ENCODE results near the gene RASD2. TPM values are rescaled to one million over a fixed set of nuclear protein-coding genes. Genes with fewer than 3 reads are reported as not detected.

RASD2 gene
- total and polyA plus RNA-seq, 2 donors from 2014 or later, result 1.1 to 3.4 TPM

DNA sequence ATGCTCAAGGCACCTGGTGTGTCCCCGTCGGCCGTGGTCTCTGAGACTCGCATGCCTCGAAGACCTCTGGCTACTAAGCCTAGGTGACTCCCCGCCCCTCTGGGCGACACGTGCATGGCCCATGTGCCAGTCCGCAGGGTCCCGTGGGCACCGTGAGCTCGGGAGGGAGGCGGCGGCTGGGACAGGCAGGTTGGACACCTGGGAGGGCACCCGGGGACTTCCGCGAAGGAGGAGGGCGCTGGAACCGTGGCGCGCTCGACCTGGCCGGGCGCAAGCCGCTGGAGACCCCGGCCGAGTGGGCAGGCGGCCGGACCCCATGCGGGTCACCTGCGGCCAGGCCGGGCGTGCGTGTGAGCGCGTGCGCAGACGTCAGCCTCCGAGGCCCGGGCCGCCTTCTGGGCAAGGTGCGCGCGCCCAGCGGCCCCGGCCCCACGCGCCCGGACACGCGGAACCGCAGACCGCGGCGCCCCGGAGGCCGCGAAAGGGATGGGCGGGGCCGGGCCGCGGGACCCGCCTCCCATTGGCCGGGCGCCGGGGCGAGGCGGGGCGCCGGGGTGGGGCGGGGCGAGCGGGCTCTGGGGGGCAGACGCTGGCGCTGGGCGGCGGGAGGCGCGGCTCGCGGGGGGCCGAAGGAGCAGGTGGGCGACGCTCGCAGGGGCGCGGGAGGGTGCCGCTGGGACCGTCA lies 579 bp upstream of the RASD2 start:
- peak overlapping the region; percentile 34 to 62 (median 52) for H3K4me3 ChIP-seq (ENCODE audit: low read length in 3 of 3)
- DNase-seq, result peak; percentile 55 to 85 (median 71)
- intact Hi-C loops (cut with DNase I), result no loop called here
- no peak overlapping the region for H3K27ac ChIP-seq (ENCODE audit: low read depth in 2 of 2, low read length in 2 of 2)
- H3K36me3 ChIP-seq (ENCODE audit: control insufficient read depth in 2 of 3, insufficient read depth in 3 of 3, low read length in 3 of 3), result no peaks in the 10 kb centered on the region
- H3K9ac ChIP-seq (ENCODE audit: low read length in 3 of 3), result peak overlapping the region in 2 of 3 donors; percentile 19 to 32
- FAIRE-seq, result no peak
- H3K4me1 ChIP-seq (ENCODE audit: control insufficient read depth in 2 of 3, insufficient read depth in 2 of 3, low read depth in 1 of 3, low read length in 3 of 3), result peaks cover 0 to 5% (median 0%) of the 10 kb centered on the region in 3 donors
- TF ChIP-seq, protein P1, sequence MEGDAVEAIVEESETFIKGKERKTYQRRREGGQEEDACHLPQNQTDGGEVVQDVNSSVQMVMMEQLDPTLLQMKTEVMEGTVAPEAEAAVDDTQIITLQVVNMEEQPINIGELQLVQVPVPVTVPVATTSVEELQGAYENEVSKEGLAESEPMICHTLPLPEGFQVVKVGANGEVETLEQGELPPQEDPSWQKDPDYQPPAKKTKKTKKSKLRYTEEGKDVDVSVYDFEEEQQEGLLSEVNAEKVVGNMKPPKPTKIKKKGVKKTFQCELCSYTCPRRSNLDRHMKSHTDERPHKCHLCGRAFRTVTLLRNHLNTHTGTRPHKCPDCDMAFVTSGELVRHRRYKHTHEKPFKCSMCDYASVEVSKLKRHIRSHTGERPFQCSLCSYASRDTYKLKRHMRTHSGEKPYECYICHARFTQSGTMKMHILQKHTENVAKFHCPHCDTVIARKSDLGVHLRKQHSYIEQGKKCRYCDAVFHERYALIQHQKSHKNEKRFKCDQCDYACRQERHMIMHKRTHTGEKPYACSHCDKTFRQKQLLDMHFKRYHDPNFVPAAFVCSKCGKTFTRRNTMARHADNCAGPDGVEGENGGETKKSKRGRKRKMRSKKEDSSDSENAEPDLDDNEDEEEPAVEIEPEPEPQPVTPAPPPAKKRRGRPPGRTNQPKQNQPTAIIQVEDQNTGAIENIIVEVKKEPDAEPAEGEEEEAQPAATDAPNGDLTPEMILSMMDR (IDR thresholded peaks at IDR 0.05; ENCODE audit: borderline replicate concordance, extremely low read depth, insufficient read depth), result no peak
- H3K9me3 ChIP-seq (ENCODE audit: control insufficient read depth in 2 of 3, insufficient read depth in 1 of 3, low read length in 3 of 3), result no peaks in the 10 kb centered on the region
- H3K27me3 ChIP-seq (ENCODE audit: control insufficient read depth, insufficient read depth, low read length), result no peaks in the 10 kb centered on the region

DNA sequence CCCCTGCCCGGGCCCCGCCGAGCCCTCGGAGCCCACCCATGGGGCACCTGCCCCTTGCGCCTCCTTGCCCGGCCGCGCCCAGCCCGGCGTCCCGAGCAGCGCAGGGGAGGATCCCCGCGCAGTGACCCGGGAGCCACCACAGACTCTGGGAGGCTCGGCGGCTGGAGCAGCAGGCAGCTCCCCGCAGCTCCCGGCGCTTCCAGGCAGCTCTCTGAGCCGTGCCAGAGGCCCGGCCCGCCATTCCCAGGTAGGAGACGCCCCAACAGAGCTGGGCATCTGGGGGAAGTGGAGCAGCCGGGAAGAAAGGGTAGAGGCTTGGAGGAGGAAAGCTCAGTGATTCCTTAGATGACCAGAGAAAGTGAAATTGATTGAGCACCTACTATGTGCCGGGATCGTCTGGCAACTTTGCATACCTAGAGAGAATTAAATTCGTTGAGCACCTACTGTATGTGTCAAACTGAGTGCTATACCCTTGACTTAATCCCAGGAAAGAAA lies 670 bp downstream of the RASD2 start:
- H3K36me3 ChIP-seq (ENCODE audit: control insufficient read depth in 2 of 3, insufficient read depth in 3 of 3, low read length in 3 of 3), result no peaks in the 10 kb centered on the region
- no peak overlapping the region for H3K27ac ChIP-seq (ENCODE audit: low read depth in 2 of 2, low read length in 2 of 2)
- H3K27me3 ChIP-seq (ENCODE audit: control insufficient read depth, insufficient read depth, low read length), result no peaks in the 10 kb centered on the region
- no peaks in the 10 kb centered on the region for H3K9me3 ChIP-seq (ENCODE audit: control insufficient read depth in 2 of 3, insufficient read depth in 1 of 3, low read length in 3 of 3)
- FAIRE-seq, result no peak
- H3K9ac ChIP-seq (ENCODE audit: low read length in 3 of 3), result peak overlapping the region in 1 of 3 donors; percentile 5
- intact Hi-C loops (cut with DNase I), result no loop called here
- H3K4me3 ChIP-seq (ENCODE audit: low read length in 3 of 3), result peak overlapping the region in 2 of 3 donors; percentile 32 to 51
- H3K4me1 ChIP-seq (ENCODE audit: control insufficient read depth in 2 of 3, insufficient read depth in 2 of 3, low read depth in 1 of 3, low read length in 3 of 3), result peaks cover 0 to 5% (median 0%) of the 10 kb centered on the region in 3 donors
- peak in 3 of 5 donors; percentile 35 to 48 (median 41) for DNase-seq
- TF ChIP-seq, protein P1 (IDR thresholded peaks at IDR 0.05; ENCODE audit: borderline replicate concordance, extremely low read depth, insufficient read depth), result no peak

GRCh38 chr22:35542157-35542938 lies 1.7 kb downstream of the RASD2 start:
- intact Hi-C loops (cut with DNase I), result no loop called here
- DNase-seq (peak in 4 of 5 donors; percentile 67 to 77 (median 68)), FAIRE-seq (no peak)
- no peak overlapping the region for H3K9ac ChIP-seq (ENCODE audit: low read length in 3 of 3)
- TF ChIP-seq, protein P1 (IDR thresholded peaks at IDR 0.05; ENCODE audit: borderline replicate concordance, extremely low read depth, insufficient read depth), result no peak
- H3K27ac ChIP-seq (ENCODE audit: low read depth in 2 of 2, low read length in 2 of 2), result no peak overlapping the region
- H3K4me3 ChIP-seq (ENCODE audit: low read length in 3 of 3), result peak overlapping the region in 1 of 3 donors; percentile 51
- no peaks in the 10 kb centered on the region for H3K27me3 ChIP-seq (ENCODE audit: control insufficient read depth, insufficient read depth, low read length)
- H3K9me3 ChIP-seq (ENCODE audit: control insufficient read depth in 2 of 3, insufficient read depth in 1 of 3, low read length in 3 of 3), result no peaks in the 10 kb centered on the region
- no peaks in the 10 kb centered on the region for H3K36me3 ChIP-seq (ENCODE audit: control insufficient read depth in 2 of 3, insufficient read depth in 3 of 3, low read length in 3 of 3)
- peaks cover 0 to 5% (median 0%) of the 10 kb centered on the region in 3 donors for H3K4me1 ChIP-seq (ENCODE audit: control insufficient read depth in 2 of 3, insufficient read depth in 2 of 3, low read depth in 1 of 3, low read length in 3 of 3)

Measured in kidney (tissue), 14 donors.